ELR (cell line): Measurements from ENCODE around the gene MKNK2.
A peak's percentile ranks its signal among the peaks of the same experiment; 100 is the strongest.

Experiments
- DNase-seq: peaks from one replicate; pipeline ENCODE4 v3.0.0-alpha.2; 2015; ENCODE audit warnings: low read depth

Gene MKNK2

GRCh38 chr19:2080336-2080988, 29.4 kb upstream of the MKNK2 start:
- DNase-seq = no peak

GRCh38 chr19:2079865-2080301, 28.8 kb upstream of the MKNK2 start:
- no peak for DNase-seq

- no peak for DNase-seq
These were observed 28.2 kb upstream of the MKNK2 start for GRCh38 chr19:2079076-2079864.

- DNase-seq = no peak
These were observed 27.0 kb upstream of the MKNK2 start for GRCh38 chr19:2077833-2078619.

DNA sequence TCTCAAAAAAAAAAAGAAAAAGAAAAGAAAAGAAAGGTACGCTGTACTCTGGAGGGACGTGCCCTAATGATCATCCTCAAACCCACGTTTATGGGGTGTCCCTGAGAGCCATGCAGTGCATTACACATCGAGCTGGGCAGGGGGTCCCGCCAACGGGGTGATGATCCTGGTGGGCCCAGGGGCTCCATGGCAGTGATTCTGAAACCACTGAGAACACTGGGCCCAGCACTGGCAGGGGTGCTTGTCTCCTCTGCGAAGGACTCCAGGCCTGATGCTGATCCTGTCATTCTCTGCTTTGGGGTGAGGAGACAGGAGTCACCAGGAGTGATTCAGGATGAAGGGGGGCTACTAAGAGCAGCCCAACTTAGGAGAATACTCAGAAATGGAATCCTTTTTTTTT, 26.4 kb upstream of the MKNK2 start:
- no peak for DNase-seq

- no peak for DNase-seq
These were observed 25.5 kb upstream of the MKNK2 start for GRCh38 chr19:2076526-2076944.

GRCh38 chr19:2072757-2073551, 21.9 kb upstream of the MKNK2 start:
- DNase-seq = no peak

- DNase-seq = no peak
These were observed 20.1 kb upstream of the MKNK2 start for GRCh38 chr19:2070986-2071673.

- no peak for DNase-seq
These were observed 19.4 kb upstream of the MKNK2 start for GRCh38 chr19:2070436-2070827.

- DNase-seq = peak; percentile 16
These were observed 13.9 kb upstream of the MKNK2 start for GRCh38 chr19:2064788-2065524.

GRCh38 chr19:2064395-2064787, 13.3 kb upstream of the MKNK2 start:
- DNase-seq = no peak

- no peak for DNase-seq
These were observed 12.8 kb upstream of the MKNK2 start for GRCh38 chr19:2063824-2064223.

DNA sequence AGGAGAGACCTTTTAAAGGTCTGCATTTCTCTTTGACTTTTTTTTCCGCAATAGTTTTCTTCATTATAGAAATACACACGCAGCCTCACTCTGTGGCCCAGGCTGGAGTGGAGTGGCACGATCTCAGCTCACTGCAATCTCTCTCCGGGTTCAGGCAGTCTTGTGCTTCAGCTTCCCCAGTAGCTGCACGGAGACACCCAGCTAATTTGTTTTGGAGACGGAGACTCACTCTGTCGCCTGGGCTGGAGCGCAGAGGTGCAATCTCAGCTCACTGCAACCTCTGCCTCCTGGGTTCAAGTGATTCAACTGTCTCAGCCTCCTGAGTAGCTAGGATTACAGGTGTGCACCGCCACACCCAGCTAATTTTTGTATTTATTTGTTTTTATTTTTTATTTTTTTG, 11.7 kb upstream of the MKNK2 start:
- no peak for DNase-seq

- DNase-seq = peak; percentile 34
These were observed 11.3 kb upstream of the MKNK2 start for GRCh38 chr19:2062389-2062729.

- peak; percentile 99 for DNase-seq
These were observed 10.7 kb upstream of the MKNK2 start for GRCh38 chr19:2061495-2062388.

- DNase-seq = peak; percentile 82
These were observed 9.9 kb upstream of the MKNK2 start for GRCh38 chr19:2060884-2061494.

DNA sequence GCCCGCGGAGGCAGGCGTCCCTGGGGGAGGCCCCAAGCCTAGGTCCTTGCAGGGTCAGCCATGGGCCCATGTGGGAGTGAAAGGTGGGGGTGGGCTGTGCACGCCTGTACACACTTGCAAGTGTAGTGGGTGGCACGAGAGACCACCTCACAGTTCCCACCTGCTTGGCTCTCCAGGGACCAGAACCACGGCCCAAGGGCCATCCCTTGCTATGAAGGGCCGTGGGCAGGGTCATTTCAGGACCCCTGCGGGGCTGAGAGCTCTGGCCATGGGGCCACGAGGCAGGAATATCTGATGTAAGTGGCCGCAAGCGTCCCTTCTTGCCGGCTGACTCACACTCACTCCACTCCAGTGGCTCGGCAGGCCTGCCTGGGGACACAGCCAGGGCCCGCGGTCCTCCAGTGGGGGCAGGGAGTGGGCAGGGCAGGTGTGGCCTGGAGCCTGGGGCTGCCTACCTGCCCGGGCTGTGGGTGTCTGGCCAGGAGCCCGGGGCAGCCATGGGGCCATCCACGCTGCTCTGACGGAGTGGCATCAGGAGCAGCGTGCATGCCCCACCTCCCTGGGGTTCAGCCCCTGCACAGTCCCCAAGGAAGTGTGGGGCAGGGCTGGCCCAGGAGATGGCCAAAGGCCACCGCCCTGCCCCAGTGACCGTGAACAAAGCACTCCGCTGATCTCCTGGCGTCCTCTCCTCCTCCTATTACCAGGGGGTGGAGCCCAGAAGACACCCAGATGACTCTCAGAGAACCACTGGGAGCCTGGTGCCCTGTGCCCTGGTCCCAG, 8.6 kb upstream of the MKNK2 start:
- peak; percentile 72 for DNase-seq
